HepG2 (cell line): ENCODE measurements around the gene CSTPP1. TPM values are rescaled to one million over a fixed set of nuclear protein-coding genes. Genes with fewer than 3 reads are reported as not detected.

Source experiments
- CBX1 ChIP-seq: IDR thresholded peaks from one replicate; pipeline ENCODE4 v1.6.1; 2016; ENCODE audit warnings: antibody characterized with exemption, low read depth
- KDM5A ChIP-seq: fragments of 200-600 bp; sonication (generic); IDR thresholded peaks from 2 replicates; pipeline ENCODE4 v1.7.0; 2018; ENCODE audit warnings: antibody characterized with exemption, mild to moderate bottlenecking, low read length, borderline replicate concordance
- KLF16 ChIP-seq, 2 experiments: sonication (generic) in 1 of 2; formaldehyde crosslinking in 1 of 2; IDR thresholded peaks; 2 replicates each; pipeline versions ENCODE4 v1.6.1 to v1.8.0; 2016 to 2023; ENCODE audit warnings: missing genetic modification reagents in 2 of 2, missing compliant biosample characterization in 1 of 2
- MEIS1 ChIP-seq: sonication (generic); formaldehyde crosslinking; IDR thresholded peaks from 2 replicates; pipeline ENCODE4 v1.9.0; 2021; ENCODE audit warnings: mild to moderate bottlenecking, missing genetic modification reagents, moderate library complexity, borderline replicate concordance
- RBM39 ChIP-seq: fragments of 200-400 bp; formaldehyde crosslinking; IDR thresholded peaks from one replicate; pipeline ENCODE4 v1.6.1; 2018; ENCODE audit warnings: antibody characterized with exemption, mild to moderate bottlenecking, low read depth, low read length; ENCODE audit not compliant: poor library complexity, severe bottlenecking
- TBX2 ChIP-seq: sonication (generic); formaldehyde crosslinking; IDR thresholded peaks from 2 replicates; pipeline ENCODE4 v1.5.0; 2020; ENCODE audit warnings: missing genetic modification reagents, mild to moderate bottlenecking, borderline replicate concordance
- TOE1 ChIP-seq: sonication (generic); formaldehyde crosslinking; IDR thresholded peaks from 2 replicates; pipeline ENCODE4 v1.4.0; 2020; ENCODE audit warnings: mild to moderate bottlenecking, missing genetic modification reagents
- TOPORS ChIP-seq: sonication (generic); formaldehyde crosslinking; IDR thresholded peaks from 2 replicates; pipeline ENCODE4 v1.8.0; 2023; ENCODE audit warnings: mild to moderate bottlenecking, missing genetic modification reagents
- UBTF ChIP-seq: sonication (generic); formaldehyde crosslinking; IDR thresholded peaks from 2 replicates; pipeline ENCODE4 v1.4.0; 2020; ENCODE audit warnings: mild to moderate bottlenecking, missing genetic modification reagents
- ZBTB25 ChIP-seq: IDR thresholded peaks from 2 replicates; pipeline ENCODE4 v1.6.1; 2018; ENCODE audit warnings: missing genetic modification reagents
- ZNF326 ChIP-seq: sonication (generic); formaldehyde crosslinking; IDR thresholded peaks from 2 replicates; pipeline ENCODE4 v1.4.0; 2020; ENCODE audit warnings: missing genetic modification reagents, borderline replicate concordance
- ZNF337 ChIP-seq: sonication (generic); formaldehyde crosslinking; IDR thresholded peaks from 2 replicates; pipeline ENCODE4 v1.5.1; 2020; ENCODE audit warnings: missing genetic modification reagents, low read depth, mild to moderate bottlenecking, borderline replicate concordance
- ZNF784 ChIP-seq: sonication (generic); formaldehyde crosslinking; IDR thresholded peaks from 2 replicates; pipeline ENCODE4 v1.5.1; 2020; ENCODE audit warnings: missing genetic modification reagents, mild to moderate bottlenecking, borderline replicate concordance
- ZNF788 ChIP-seq: sonication (generic); formaldehyde crosslinking; IDR thresholded peaks from 2 replicates; pipeline ENCODE4 v1.5.0; 2020; ENCODE audit warnings: mild to moderate bottlenecking, missing genetic modification reagents, borderline replicate concordance
- ZNF891 ChIP-seq: sonication (generic); formaldehyde crosslinking; IDR thresholded peaks from 2 replicates; pipeline ENCODE4 v1.5.0; 2020; ENCODE audit warnings: mild to moderate bottlenecking, missing genetic modification reagents
- ZXDC ChIP-seq: sonication (generic); formaldehyde crosslinking; IDR thresholded peaks from 2 replicates; pipeline ENCODE4 v1.5.0; 2020; ENCODE audit warnings: mild to moderate bottlenecking, missing genetic modification reagents
- polyA plus RNA-seq, 8 experiments: library from polyadenylated mRNA; depleted of rRNA in 3 of 8; stranded (reverse) in 7 of 8; unstranded in 1 of 8; fragments of >200 nt; fragmentation: Illumina TruSeq in 4 of 8; extraction: Trizol in 4 of 8; gene quantifications; 2 replicates each; pipeline versions ENCODE4 v1.2.1 to v1.2.3, GENCODE V29; 2011 to 2016; ENCODE audit warnings: low read depth in 4 of 8, missing spikeins in 1 of 8, mixed read lengths in 1 of 8; ENCODE audit not compliant: insufficient read depth in 1 of 8
- total RNA-seq, 5 experiments: library from RNA; depleted of rRNA; stranded (reverse); fragments of >200 nt; fragmentation: Illumina TruSeq; extraction: Trizol; gene quantifications; 2 replicates each; pipeline ENCODE4 v1.2.3, GENCODE V29; 2016; ENCODE audit warnings: low read depth in 1 of 5
- TF ChIP-seq, protein P1 (sequence below): sonication (generic); formaldehyde crosslinking; IDR thresholded peaks from 2 replicates; pipeline ENCODE4 v1.8.0; 2022; ENCODE audit warnings: mild to moderate bottlenecking, missing genetic modification reagents, moderate library complexity
- TF ChIP-seq, protein P2 (sequence below): sonication (generic); formaldehyde crosslinking; IDR thresholded peaks from 2 replicates; pipeline ENCODE4 v1.5.1; 2020; ENCODE audit warnings: mild to moderate bottlenecking, missing genetic modification reagents, moderate library complexity

The CSTPP1 gene
- total and polyA plus RNA-seq, 2 of the 13 experiments (the other 11 are each of a cell fraction or from before 2014, with no cell fraction given): 12.3 to 14.6 TPM

GRCh38 chr11:47152953-47153950, 216.7 kb downstream of the CSTPP1 start (continued):
- TF ChIP-seq ZXDC (CRISPR knock-in tag): no peak
- no peak for TF ChIP-seq TOPORS (CRISPR knock-in tag)
- no peak for TF ChIP-seq ZNF337 (CRISPR knock-in tag)
- no peak for TF ChIP-seq ZNF788 (CRISPR knock-in tag)
- TF ChIP-seq KLF16 (CRISPR knock-in tag; IDR thresholded peaks at IDR 0.05): peak in 1 of 2 experiments; percentile 45; a peak in 1 of 4 replicates
- TF ChIP-seq, protein P1, sequence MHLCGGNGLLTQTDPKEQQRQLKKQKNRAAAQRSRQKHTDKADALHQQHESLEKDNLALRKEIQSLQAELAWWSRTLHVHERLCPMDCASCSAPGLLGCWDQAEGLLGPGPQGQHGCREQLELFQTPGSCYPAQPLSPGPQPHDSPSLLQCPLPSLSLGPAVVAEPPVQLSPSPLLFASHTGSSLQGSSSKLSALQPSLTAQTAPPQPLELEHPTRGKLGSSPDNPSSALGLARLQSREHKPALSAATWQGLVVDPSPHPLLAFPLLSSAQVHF: no peak
- no peak for TF ChIP-seq TOE1 (CRISPR knock-in tag)
- TF ChIP-seq KDM5A: no peak
- TF ChIP-seq ZNF326: no peak
- peak; percentile 49; the same call in 1 of the 2 replicates for TF ChIP-seq ZBTB25
- TF ChIP-seq CBX1: no peak
- no peak for TF ChIP-seq UBTF (CRISPR knock-in tag)
- no peak for TF ChIP-seq RBM39
- no peak; the same call in 1 of the 2 replicates for TF ChIP-seq TBX2 (CRISPR knock-in tag)
- no peak for TF ChIP-seq ZNF891 (CRISPR knock-in tag)
- TF ChIP-seq MEIS1 (CRISPR knock-in tag): 0 out of 2 replicates have a peak, but pooled peaks have one; percentile 55
- no peak for TF ChIP-seq ZNF784
- TF ChIP-seq, protein P2, sequence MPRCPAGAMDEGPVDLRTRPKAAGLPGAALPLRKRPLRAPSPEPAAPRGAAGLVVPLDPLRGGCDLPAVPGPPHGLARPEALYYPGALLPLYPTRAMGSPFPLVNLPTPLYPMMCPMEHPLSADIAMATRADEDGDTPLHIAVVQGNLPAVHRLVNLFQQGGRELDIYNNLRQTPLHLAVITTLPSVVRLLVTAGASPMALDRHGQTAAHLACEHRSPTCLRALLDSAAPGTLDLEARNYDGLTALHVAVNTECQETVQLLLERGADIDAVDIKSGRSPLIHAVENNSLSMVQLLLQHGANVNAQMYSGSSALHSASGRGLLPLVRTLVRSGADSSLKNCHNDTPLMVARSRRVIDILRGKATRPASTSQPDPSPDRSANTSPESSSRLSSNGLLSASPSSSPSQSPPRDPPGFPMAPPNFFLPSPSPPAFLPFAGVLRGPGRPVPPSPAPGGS: no peak
